Lung (tissue), 12 donors: ENCODE data around the gene CLCA1. TPM values are rescaled to one million over a fixed set of nuclear protein-coding genes. Genes with fewer than 3 reads are reported as not detected.
A peak's percentile ranks its signal among the peaks of the same experiment; 100 is the strongest.

Experiments
- ATAC-seq: fragments of 200-7000 bp; cut with Tn5 transposase; one replicate; pipeline ENCODE4 v1.9.1; 2020; ENCODE audit warnings: moderate number of reproducible peaks; ENCODE audit not compliant: insufficient read depth, low FRiP score
- DNase-seq, 3 donors: peaks; one replicate each; pipeline ENCODE4 v3.0.0-alpha.2; 2013 to 2017
- H3K27ac ChIP-seq, 2 donors: one replicate each; pipeline ENCODE4 v1.5.1; 2013; ENCODE audit warnings: mild to moderate bottlenecking in 2 of 2, moderate library complexity in 2 of 2, control low read depth in 1 of 2, inconsistent platforms in 1 of 2, low read depth in 1 of 2, low read length in 1 of 2
- H3K27me3 ChIP-seq, 3 donors: one replicate each; pipeline ENCODE4 v1.5.1; 2013; ENCODE audit warnings: low read length in 2 of 3; ENCODE audit not compliant: control insufficient read depth in 3 of 3, insufficient read depth in 3 of 3
- H3K36me3 ChIP-seq, 4 donors: one replicate each; pipeline ENCODE4 v1.5.1; 2013; ENCODE audit warnings: low read length in 4 of 4, mild to moderate bottlenecking in 1 of 4, moderate library complexity in 1 of 4; ENCODE audit not compliant: control insufficient read depth in 4 of 4, insufficient read depth in 4 of 4
- H3K4me1 ChIP-seq, 5 donors: one replicate each; pipeline ENCODE4 v1.5.1; 2013; ENCODE audit warnings: low read length in 5 of 5, mild to moderate bottlenecking in 2 of 5, moderate library complexity in 1 of 5; ENCODE audit not compliant: control insufficient read depth in 5 of 5, insufficient read depth in 5 of 5
- H3K4me3 ChIP-seq: one replicate; pipeline ENCODE4 v1.5.1; 2013; ENCODE audit warnings: mild to moderate bottlenecking, control low read depth, moderate library complexity
- H3K9ac ChIP-seq, 2 donors: one replicate each; pipeline ENCODE4 v1.5.1; 2013; ENCODE audit warnings: low read length in 2 of 2, control low read depth in 1 of 2; ENCODE audit not compliant: insufficient read depth in 1 of 2
- H3K9me3 ChIP-seq, 4 donors: one replicate each; pipeline ENCODE4 v1.5.1; 2013; ENCODE audit warnings: low read length in 3 of 4, mild to moderate bottlenecking in 1 of 4, moderate library complexity in 1 of 4; ENCODE audit not compliant: control insufficient read depth in 4 of 4, insufficient read depth in 3 of 4
- WGBS, 2 donors: extraction: QIAGEN DNeasy Blood & Tissue Kit; methylation state at CpG; one replicate each; pipeline ENCODE4 v1.1.7; 2013; 5-methylcytosine and 5-hydroxymethylcytosine counted together
- polyA plus RNA-seq, 2 donors: library from polyadenylated mRNA; stranded (reverse); fragments of 200-250 nt; gene quantifications; one replicate each; pipeline ENCODE4 v1.2.1, GENCODE V29; 2013
- total RNA-seq, 2 donors: library from RNA; depleted of rRNA in 1 of 2; stranded (reverse); fragments of >200 nt in 1 of 2; gene quantifications; one replicate each; pipeline ENCODE4 v1.2.1, GENCODE V29; 2014 to 2021
- TF ChIP-seq, protein P1 (sequence below): IDR thresholded peaks from 2 replicates; pipeline ENCODE4 v1.5.1; 2012; ENCODE audit warnings: mild to moderate bottlenecking; ENCODE audit errors: control extremely low read depth, extremely low read depth
- donor health status: control.
- donor health status: control.
- donor health status: Bipolar disorder and iron deficiency.
- donor health status: healthy.
- donor health status: DM: yes; HTN: yes; CAD: no.

CLCA1 gene
- total and polyA plus RNA-seq, 4 donors = 0.12 to 0.15 TPM; not detected in 2

DNA sequence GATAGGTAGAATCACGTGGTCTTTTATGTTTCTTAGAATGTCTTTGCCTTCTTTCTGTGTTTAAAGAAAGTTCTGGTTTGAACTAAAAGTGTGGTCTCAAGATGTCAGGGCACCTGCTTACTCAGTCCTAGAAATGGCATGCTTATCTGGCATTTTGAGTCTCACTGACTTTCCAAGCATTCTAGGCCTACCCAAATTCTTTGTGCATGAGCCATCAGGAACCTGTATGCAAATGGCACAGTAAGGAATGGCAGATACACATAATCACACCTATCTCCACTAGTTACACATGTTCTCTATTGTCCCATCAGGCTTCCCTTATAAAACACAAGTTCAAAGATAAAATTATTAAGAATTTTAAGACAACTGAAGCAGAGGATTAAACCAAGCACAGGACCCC lies 48.6 kb downstream of the CLCA1 start:
- Histone ChIP-seq H3K27ac (no peak overlapping the region), H3K27me3 (no peaks in the 10 kb centered on the region)

DNA sequence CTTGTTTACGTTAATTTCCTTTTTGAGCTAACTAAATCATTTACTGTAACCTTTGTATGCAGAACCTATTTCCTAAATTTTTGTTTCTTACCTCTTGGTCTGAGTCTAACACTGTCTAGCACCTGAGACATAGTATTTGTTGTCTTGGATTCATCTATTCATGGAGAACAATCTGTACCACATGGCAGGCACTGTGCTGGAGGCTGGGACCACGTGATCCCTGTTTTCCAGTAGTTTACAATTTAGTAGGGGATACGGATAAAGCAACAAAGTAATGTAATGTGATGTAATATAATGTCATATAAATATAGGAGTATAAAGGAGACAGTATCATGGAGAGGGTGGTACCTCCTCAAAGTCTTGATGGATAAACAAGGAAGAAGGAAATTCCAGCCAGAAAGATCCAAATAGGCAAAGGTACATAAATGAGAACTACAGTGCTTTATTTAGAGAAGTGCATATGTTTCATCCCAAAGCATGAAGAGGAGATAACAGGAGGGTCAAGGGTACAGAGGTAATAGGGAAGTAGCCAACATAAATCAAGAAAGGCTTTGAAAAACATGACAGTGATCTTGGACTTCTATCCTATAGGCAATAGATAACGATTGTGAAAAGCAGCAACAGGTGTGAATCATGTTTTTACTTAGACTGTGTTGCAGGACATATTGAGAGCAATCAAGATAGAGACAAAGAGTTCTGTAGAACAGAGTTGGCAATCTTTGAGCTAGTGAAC lies 52.2 kb downstream of the CLCA1 start:
- peaks cover 0 to 3% (median 0%) of the 10 kb centered on the region in 4 donors for H3K9me3 ChIP-seq
- ATAC-seq (no peak), DNase-seq (no peak)
- no peak overlapping the region for H3K27ac ChIP-seq
- no peaks in the 10 kb centered on the region for H3K36me3 ChIP-seq
- no peak overlapping the region for H3K4me3 ChIP-seq
- H3K9ac ChIP-seq = no peak overlapping the region
- TF ChIP-seq, protein P1, sequence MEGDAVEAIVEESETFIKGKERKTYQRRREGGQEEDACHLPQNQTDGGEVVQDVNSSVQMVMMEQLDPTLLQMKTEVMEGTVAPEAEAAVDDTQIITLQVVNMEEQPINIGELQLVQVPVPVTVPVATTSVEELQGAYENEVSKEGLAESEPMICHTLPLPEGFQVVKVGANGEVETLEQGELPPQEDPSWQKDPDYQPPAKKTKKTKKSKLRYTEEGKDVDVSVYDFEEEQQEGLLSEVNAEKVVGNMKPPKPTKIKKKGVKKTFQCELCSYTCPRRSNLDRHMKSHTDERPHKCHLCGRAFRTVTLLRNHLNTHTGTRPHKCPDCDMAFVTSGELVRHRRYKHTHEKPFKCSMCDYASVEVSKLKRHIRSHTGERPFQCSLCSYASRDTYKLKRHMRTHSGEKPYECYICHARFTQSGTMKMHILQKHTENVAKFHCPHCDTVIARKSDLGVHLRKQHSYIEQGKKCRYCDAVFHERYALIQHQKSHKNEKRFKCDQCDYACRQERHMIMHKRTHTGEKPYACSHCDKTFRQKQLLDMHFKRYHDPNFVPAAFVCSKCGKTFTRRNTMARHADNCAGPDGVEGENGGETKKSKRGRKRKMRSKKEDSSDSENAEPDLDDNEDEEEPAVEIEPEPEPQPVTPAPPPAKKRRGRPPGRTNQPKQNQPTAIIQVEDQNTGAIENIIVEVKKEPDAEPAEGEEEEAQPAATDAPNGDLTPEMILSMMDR = no peak
- H3K27me3 ChIP-seq = no peaks in the 10 kb centered on the region
- 86 to 91% methylated on average over 4 of the region's 4 CpGs for WGBS, 2 donors
- H3K4me1 ChIP-seq = no peaks in the 10 kb centered on the region

More for the DNA sequence above, 48.6 kb downstream of the CLCA1 start:
- H3K36me3 ChIP-seq = no peaks in the 10 kb centered on the region
- no peak overlapping the region for H3K9ac ChIP-seq
- H3K4me1 ChIP-seq = no peaks in the 10 kb centered on the region
- 52 to 66% methylated on average over 1 of the region's 1 CpG for WGBS, 2 donors
- TF ChIP-seq, protein P1 = no peak
- no peak overlapping the region for H3K4me3 ChIP-seq
- no peaks in the 10 kb centered on the region for H3K9me3 ChIP-seq
- ATAC-seq (peak; percentile 66), DNase-seq (no peak)

DNA sequence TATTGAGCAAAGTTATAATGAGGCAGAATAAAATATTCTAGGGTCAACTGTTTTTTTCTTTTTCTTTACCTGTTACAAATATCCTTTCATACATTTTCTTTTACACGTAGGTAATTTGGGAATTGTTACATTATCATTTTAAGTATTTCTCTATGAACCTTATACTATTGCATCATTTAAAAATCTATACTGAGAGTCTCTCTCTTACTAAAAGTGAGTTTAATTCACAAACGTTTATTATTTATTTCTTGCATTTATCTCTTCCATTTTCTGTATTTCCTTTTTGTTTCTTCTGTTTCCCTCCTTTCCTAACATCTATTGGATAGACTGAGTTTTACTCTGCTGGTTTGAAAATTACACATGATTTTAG lies 52.8 kb downstream of the CLCA1 start:
- H3K36me3 ChIP-seq = no peaks in the 10 kb centered on the region
- TF ChIP-seq, protein P1 = no peak
- no peak overlapping the region for H3K9ac ChIP-seq
- H3K4me3 ChIP-seq = no peak overlapping the region
- no peak for DNase-seq
- 85 to 90% methylated on average over 2 of the region's 2 CpGs for WGBS, 2 donors
- no peak overlapping the region for H3K27ac ChIP-seq
- peaks cover 0 to 3% (median 0%) of the 10 kb centered on the region in 4 donors for H3K9me3 ChIP-seq
- no peaks in the 10 kb centered on the region for H3K4me1 ChIP-seq
- no peaks in the 10 kb centered on the region for H3K27me3 ChIP-seq
- ATAC-seq = no peak
